HEK293T (cell line): ENCODE data around the gene MAU2.

Experiments used
- ARNT ChIP-seq: fragments of 450-650 bp; IDR thresholded peaks from 2 replicates; pipeline ENCODE4 v1.6.1; 2017; ENCODE audit warnings: mild to moderate bottlenecking
- BHLHE40 ChIP-seq: fragments of 450-650 bp; IDR thresholded peaks from 2 replicates; pipeline ENCODE4 v1.6.1; 2016; ENCODE audit warnings: mild to moderate bottlenecking, moderate library complexity, borderline replicate concordance
- CTBP1 ChIP-seq: fragments of 450-650 bp; IDR thresholded peaks from 2 replicates; pipeline ENCODE4 v1.6.1; 2016; ENCODE audit warnings: borderline replicate concordance
- ELF4 ChIP-seq: fragments of 450-650 bp; IDR thresholded peaks from 2 replicates; pipeline ENCODE4 v1.6.1; 2017; ENCODE audit warnings: antibody characterized with exemption
- FOXA1 ChIP-seq: fragments of 450-650 bp; IDR thresholded peaks from 2 replicates; pipeline ENCODE4 v1.6.1; 2016; ENCODE audit warnings: mild to moderate bottlenecking
- FOXK2 ChIP-seq: fragments of 450-650 bp; IDR thresholded peaks from 2 replicates; pipeline ENCODE4 v1.6.1; 2016; ENCODE audit warnings: mild to moderate bottlenecking
- FOXM1 ChIP-seq: fragments of 450-650 bp; IDR thresholded peaks from 2 replicates; pipeline ENCODE4 v1.6.1; 2017; ENCODE audit warnings: mild to moderate bottlenecking, borderline replicate concordance
- LEF1 ChIP-seq: fragments of 450-650 bp; IDR thresholded peaks from 2 replicates; pipeline ENCODE4 v1.6.1; 2017; ENCODE audit warnings: mild to moderate bottlenecking, borderline replicate concordance
- NFRKB ChIP-seq: fragments of 450-650 bp; IDR thresholded peaks from 2 replicates; pipeline ENCODE4 v1.6.1; 2016; ENCODE audit warnings: mild to moderate bottlenecking, moderate library complexity
- SP1 ChIP-seq: fragments of 450-650 bp; IDR thresholded peaks from 2 replicates; pipeline ENCODE4 v1.6.1; 2017
- SUZ12 ChIP-seq: fragments of 450-650 bp; IDR thresholded peaks from 2 replicates; pipeline ENCODE4 v1.6.1; 2016; ENCODE audit warnings: mild to moderate bottlenecking
- ZNF384 ChIP-seq: fragments of 450-650 bp; IDR thresholded peaks from 2 replicates; pipeline ENCODE4 v1.6.1; 2016

DNA sequence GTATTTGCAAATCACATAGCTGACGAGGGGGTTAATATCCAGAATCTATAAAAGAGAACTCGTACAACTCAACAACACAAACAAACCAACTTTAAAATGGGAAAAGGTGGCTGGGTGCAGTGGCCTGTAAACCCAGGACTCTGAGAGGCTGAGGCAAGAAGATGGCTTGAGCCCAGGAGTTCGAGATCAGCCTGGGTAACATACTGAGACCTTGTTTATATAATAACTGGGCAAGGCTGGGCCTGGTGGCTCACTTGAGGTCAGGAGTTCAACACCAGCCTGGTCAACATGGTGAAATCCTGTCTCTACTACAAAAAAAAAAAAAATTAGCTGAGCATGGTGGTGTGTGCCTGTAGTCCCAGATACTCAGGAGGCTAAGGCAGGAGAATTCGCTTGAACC lies 25.7 kb upstream of the MAU2 start:
- TF ChIP-seq SP1 (no peak), ARNT (no peak), FOXM1 (no peak), SUZ12 (no peak), FOXK2 (no peak), ZNF384 (no peak), NFRKB (no peak), BHLHE40 (no peak), CTBP1 (no peak), LEF1 (no peak), ELF4 (no peak), FOXA1 (no peak)
